Urinary bladder (tissue), 4 donors: ENCODE results near the gene GUK1. TPM values are rescaled to one million over a fixed set of nuclear protein-coding genes. Genes with fewer than 3 reads are reported as not detected.
A peak's percentile ranks its signal among the peaks of the same experiment; 100 is the strongest.
"Not testable (repeated sequence)": the region's sequence is repeated elsewhere in the genome, so short reads cannot be mapped to it uniquely, and the experiment has no call there.

Source experiments
- DNase-seq: peaks from one replicate; pipeline ENCODE4 v3.0.0-alpha.2; 2015; ENCODE audit errors: extremely low spot score
- H3K27ac ChIP-seq: one replicate; pipeline ENCODE4 v1.5.1; 2013; ENCODE audit warnings: low read depth, mild to moderate bottlenecking, moderate library complexity
- H3K36me3 ChIP-seq: one replicate; pipeline ENCODE4 v1.6.1; 2013; ENCODE audit warnings: mild to moderate bottlenecking, moderate library complexity; ENCODE audit not compliant: insufficient read depth
- H3K4me1 ChIP-seq: one replicate; pipeline ENCODE4 v1.6.1; 2013; ENCODE audit warnings: mild to moderate bottlenecking, moderate library complexity; ENCODE audit not compliant: insufficient read depth
- H3K4me3 ChIP-seq: one replicate; pipeline ENCODE4 v1.5.1; 2013; ENCODE audit warnings: low read depth, low read length
- WGBS: extraction: QIAGEN DNeasy Blood & Tissue Kit; methylation state at CpG from one replicate; pipeline ENCODE4 v1.1.7; 2013; 5-methylcytosine and 5-hydroxymethylcytosine counted together
- polyA plus RNA-seq: library from polyadenylated mRNA; stranded (reverse); fragments of 200-250 nt; gene quantifications from one replicate; pipeline ENCODE4 v1.2.3, GENCODE V29; 2013
- total RNA-seq: library from RNA; depleted of rRNA; stranded (reverse); fragments of >200 nt; gene quantifications from one replicate; pipeline ENCODE4 v1.2.3, GENCODE V29; 2014
- donor health status: healthy with polysubstance abuse.
- donor health status: healthy.

GUK1 gene
- total and polyA plus RNA-seq, 2 donors = 103 to 492 TPM

DNA sequence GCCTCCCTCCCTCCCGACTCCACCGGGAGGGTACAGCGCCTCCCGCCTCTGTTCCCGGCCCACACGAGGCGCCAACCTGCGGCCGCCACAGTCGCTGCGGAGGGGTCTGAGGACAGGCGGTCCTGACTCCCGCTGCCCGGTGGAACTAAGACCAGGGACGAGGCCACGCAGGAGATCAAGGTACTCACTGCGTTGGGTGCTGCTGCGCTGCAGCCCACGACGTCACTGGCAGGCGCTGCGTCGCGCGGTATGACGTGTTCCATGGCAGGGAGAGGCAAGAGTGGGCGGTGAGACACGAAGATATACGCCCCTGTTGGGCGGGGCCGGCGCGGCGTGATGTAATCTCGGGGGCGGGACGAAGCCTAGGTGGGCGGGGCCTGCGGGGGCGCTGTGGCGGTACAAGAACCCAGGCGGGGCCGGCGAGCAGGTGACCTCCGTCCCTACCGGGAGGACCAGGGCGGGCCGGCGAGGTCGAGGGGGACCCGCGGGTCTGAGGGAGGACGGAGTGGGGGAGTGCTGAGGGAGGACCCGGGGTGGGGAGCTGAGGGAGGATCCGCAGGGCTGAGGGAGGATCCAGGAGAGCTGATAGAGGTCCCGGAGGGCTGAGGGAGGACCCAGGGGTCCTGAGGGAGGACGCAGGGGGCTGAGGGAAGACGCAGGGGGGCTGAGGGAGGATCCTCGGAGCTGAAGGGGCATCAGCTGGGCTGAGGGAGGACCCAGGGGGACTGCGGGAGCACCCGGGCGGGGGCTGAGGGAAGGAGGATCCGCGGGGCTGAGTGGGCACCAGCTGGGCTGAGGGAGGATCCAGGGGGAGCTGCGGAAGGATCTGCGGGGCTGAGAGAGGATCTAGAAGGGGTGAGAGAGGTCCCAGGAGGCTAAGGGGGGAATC is 30.8 kb upstream of the GUK1 start, which contains the start of gene MRPL55:
TSS of gene MRPL55 (minus strand) at position 227 of the 889 bp plus-strand sequence. CDS start 1,039 bp downstream, outside the sequence.
- Histone ChIP-seq H3K4me3 (peak within 1 kb of the TSS; percentile 58), H3K27ac (peak within 1 kb of the TSS; percentile 86), H3K36me3 (no peaks in the 10 kb centered on the region), H3K4me1 (no peaks in the 10 kb centered on the region)
- WGBS = under 1% methylated on average over 66 of the region's 66 CpGs
- DNase-seq = peak; percentile 92

DNA sequence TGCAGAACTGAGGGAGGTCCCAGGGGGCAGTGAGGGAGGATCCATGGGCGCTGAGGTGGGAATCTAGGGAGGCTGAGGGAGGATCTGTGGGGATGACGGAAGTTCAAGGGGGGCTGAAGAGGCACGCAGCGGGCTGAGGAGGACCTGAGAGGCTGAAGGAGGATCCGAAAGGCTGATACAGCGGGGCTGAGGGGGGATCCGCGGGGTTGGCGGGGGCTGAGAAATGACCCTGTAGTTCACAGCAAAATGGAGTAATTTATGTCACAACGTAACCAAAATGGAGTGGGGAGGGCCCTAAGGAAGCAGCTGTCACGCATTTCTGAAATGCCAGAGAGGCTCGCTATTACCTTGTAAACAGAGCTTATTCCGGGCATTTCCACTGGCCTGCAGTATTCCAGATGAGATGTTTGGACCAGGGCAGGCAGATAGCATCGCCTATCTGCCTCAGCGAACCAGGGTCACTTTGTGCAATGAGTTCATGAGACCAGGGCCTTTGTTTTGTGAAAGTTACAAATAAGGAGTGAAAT is 30.1 kb upstream of the GUK1 start:
- peak overlapping the region; percentile 86 for H3K27ac ChIP-seq
- H3K4me3 ChIP-seq = peak overlapping the region; percentile 58
- H3K36me3 ChIP-seq = no peaks in the 10 kb centered on the region
- WGBS = 16% methylated on average over 15 of the region's 15 CpGs
- no peak for DNase-seq
- H3K4me1 ChIP-seq = no peaks in the 10 kb centered on the region

DNA sequence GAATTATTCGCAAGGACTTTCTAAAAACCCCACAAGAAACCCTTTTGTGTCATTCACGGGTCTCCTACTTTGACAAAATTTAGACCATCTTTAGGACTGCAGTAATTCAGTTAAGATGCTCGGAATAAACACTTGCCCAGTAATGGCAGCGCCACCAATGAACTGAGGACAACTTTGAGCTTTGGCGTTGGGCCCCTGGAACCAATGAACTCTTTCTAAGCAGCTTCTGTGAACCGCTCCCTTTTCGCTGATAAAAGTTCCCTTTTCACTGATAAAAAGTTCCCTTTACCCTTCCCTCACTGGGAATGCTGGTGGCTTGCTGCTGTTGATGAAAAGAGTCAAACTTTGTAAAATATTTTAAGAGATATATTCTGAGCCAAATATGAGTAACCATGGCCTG is 29.5 kb upstream of the GUK1 start:
- WGBS = 83% methylated on average over 7 of the region's 7 CpGs
- no peak overlapping the region for H3K27ac ChIP-seq
- no peaks in the 10 kb centered on the region for H3K36me3 ChIP-seq
- DNase-seq = no peak
- no peak overlapping the region for H3K4me3 ChIP-seq
- H3K4me1 ChIP-seq = no peaks in the 10 kb centered on the region

DNA sequence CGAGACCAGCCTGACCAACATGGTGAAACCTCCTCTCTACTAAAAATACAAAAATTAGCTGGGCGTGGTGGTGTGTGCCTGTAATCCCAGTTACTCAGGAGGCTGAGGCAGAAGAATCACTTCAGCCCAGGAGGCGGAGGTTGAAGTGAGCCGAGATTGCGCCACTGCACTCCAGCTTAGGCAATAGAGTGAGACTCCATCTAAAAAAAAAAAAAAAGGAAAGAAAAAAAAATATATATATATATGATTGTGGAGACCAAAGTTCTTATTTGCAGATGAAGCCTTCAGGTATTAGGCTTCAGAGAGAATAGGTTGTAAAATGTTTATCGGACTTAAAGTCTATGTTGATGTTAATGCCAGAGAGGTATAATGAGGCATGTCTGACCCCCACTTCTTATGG is 28.8 kb upstream of the GUK1 start:
- not testable (repeated sequence) for H3K27ac ChIP-seq, H3K4me1 ChIP-seq, H3K4me3 ChIP-seq, DNase-seq, H3K36me3 ChIP-seq
- 97% methylated on average over 6 of the region's 6 CpGs for WGBS

DNA sequence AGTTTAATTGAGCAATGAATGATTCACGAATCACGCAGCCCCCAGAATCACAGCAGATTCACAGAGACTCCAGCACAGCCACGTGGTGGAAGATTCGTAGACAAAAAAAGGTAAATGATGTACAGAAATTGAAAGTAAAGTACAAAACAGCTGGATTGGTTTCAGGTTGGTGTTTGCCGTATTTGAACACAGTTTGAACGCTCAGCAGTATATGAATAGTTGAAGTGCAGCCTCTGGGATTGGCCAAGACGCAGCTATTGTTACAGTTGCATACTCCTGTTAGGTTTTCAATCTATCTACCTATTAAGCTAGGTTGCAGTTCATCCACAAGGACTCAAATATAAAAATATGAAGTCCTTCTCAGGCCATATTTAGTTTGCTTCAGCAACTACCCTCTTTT is 27.9 kb upstream of the GUK1 start:
- DNase-seq = no peak
- 93% methylated on average over 7 of the region's 7 CpGs for WGBS
- H3K4me1 ChIP-seq = no peaks in the 10 kb centered on the region
- no peak overlapping the region for H3K27ac ChIP-seq
- no peaks in the 10 kb centered on the region for H3K36me3 ChIP-seq
- H3K4me3 ChIP-seq = no peak overlapping the region

DNA sequence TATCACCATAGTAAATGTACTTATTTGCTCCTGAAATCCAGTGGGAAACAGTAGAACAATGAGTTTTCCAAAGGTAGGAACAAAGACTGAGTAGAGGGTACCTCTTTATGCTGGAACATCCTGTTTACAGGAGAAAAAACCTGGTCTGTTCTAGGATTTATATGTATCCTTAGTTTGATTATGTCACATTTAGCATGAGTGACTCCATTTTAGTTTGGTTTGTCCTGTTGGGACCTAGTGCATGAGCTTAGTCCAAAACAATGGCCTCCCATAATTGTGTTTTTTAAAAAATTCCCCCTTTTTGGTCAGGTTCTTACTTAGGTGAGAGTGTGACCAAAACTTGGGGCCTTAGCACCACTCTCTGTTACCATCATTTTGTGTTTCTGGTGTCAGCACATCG is 27.5 kb upstream of the GUK1 start:
- no peak for DNase-seq
- H3K4me1 ChIP-seq = no peaks in the 10 kb centered on the region
- 85% methylated on average over 1 of the region's 1 CpG for WGBS
- no peak overlapping the region for H3K4me3 ChIP-seq
- no peak overlapping the region for H3K27ac ChIP-seq
- H3K36me3 ChIP-seq = no peaks in the 10 kb centered on the region

DNA sequence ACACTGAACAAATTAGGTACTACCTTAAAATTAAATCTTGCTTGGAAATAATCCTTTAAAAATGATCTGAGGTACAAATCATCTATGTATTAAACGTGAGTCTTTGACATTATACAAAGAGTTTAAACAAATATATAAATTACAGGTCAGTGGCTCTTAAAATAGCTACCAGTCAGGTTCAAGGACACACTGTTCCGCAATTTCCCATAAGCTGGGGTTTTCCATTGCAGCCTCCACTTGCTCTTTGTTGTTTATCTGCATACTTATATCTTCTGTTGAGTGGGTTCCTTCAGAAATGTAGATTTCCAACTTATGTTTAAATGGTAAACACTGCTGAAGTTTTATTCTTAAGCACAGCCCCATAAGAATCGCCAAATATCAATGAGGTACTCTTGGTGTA is 25.3 kb upstream of the GUK1 start:
- H3K36me3 ChIP-seq = no peaks in the 10 kb centered on the region
- H3K4me3 ChIP-seq = no peak overlapping the region
- 70% methylated on average over 3 of the region's 3 CpGs for WGBS
- DNase-seq = no peak
- H3K4me1 ChIP-seq = no peaks in the 10 kb centered on the region
- no peak overlapping the region for H3K27ac ChIP-seq

DNA sequence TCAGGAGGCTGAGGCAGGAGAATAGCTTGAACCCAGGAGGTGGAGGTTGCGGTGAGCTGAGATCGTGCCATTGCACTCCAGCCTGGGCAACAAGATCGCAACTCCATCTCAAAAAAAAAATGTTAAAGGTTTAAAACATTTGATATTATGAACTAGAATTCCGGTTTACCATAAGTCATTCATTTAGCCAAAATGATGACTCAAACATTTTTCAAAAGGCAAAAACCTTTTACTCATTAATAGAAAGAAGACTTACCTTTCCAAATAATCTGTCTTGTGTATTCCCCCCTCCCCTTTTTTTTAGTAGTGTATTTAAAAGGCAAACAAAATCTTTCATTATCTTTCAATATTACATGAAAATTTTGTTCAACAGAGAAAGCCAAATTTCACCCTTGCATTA is 22.7 kb upstream of the GUK1 start:
- Histone ChIP-seq H3K36me3 (no peaks in the 10 kb centered on the region), H3K4me1 (no peaks in the 10 kb centered on the region), H3K27ac (no peak overlapping the region), H3K4me3 (no peak overlapping the region)
- no peak for DNase-seq
- 95% methylated on average over 4 of the region's 4 CpGs for WGBS

DNA sequence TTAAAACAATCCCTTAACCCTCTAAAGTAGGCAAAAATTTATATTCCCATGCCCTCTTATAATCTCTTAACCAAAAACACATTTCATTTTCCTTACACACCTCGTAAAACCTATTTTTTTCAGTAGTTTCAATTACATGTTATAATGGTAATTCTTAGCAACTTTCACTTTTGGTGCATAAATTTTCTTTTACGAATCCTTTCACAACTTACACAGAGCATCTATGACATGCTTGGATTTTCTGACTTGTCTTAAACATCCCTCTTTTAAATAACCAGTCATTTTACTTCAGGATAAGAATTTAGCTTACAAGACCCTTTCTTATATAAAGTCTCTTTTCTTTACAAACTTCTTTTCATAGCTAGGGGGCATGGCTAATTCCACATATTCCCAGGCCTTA is 22.0 kb upstream of the GUK1 start:
- Histone ChIP-seq H3K4me3 (no peak overlapping the region), H3K27ac (no peak overlapping the region), H3K36me3 (no peaks in the 10 kb centered on the region), H3K4me1 (no peaks in the 10 kb centered on the region)
- DNase-seq = no peak
- WGBS = 77% methylated on average over 2 of the region's 2 CpGs

DNA sequence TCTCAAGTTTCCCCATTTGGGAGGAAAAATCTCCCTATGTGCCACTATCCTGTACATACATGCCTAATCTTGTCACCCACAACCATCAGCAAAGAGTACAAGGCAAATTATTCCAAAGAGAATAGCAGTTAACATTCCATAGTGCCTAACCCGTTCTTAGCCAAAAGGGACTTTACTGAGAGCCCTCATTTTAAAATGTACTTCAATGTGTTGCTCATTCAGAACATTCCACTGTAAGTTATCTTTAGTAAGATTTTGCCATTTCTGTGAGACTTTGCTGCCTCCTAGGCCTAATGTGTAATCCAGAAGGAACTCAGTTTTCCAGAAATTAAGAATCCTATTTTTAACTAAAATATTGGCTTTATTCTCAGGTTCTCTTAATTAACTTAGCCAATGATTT is 19.7 kb upstream of the GUK1 start:
- H3K4me1 ChIP-seq = no peaks in the 10 kb centered on the region
- no peak overlapping the region for H3K27ac ChIP-seq
- H3K36me3 ChIP-seq = no peaks in the 10 kb centered on the region
- WGBS = 74% methylated on average over 1 of the region's 1 CpG
- no peak overlapping the region for H3K4me3 ChIP-seq
- DNase-seq = no peak

DNA sequence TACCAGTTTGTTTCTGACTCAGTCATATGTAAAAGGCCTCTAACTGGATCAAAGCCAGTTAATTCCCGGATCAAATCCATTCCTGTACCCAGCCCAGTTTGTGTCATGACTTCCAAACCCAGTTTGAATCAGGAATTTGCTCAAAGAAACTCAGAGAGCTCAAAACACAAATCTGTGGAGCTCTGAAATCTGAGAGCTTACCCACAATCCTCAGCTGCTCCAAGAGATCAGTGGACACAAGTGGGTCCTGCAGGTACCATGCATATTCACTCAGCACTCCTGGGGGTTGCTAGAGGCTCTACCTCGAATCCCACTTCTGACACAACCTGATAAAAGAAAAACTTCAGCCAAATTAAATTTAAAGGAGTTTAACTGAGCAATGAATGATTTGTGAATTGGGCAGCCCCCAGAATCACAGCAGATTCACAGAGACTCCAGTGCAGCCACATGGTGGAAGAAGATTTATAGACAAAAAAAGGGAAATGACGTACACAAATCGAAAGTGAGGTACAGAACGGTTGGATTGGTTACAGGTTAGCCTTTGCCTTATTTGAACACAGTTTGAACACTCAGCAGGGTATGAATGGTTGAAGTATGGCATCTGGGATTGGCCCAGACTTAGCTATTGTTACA is 19.1 kb upstream of the GUK1 start:
- no peak for DNase-seq
- Histone ChIP-seq H3K27ac (no peak overlapping the region), H3K36me3 (no peaks in the 10 kb centered on the region), H3K4me1 (no peaks in the 10 kb centered on the region), H3K4me3 (no peak overlapping the region)
- WGBS = 63% methylated on average over 5 of the region's 5 CpGs

DNA sequence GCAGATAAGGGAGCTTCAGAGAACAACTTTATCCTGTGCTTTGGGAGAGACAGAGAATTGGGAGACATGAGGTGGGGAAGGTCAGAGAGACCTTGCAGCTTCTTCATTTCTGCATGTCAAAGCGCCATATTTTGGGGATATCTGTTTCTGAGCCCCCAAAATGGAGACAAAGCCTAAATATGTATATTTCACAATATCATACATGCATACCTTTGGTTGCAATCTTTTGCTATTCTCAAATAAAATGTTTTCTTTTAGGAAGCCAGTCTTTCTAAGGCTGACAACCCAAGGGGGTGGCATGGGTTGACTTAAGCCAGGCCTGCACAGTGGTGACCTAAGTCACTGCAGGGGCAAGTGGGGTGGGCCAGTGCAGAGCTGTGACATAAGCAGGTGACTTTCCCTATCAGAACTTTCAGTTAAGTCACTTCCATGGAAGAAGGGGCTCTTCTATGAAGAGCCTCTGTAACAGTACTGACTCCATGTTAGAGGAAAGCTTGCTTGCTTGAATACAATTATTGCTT is 17.1 kb upstream of the GUK1 start:
- no peaks in the 10 kb centered on the region for H3K4me1 ChIP-seq

DNA sequence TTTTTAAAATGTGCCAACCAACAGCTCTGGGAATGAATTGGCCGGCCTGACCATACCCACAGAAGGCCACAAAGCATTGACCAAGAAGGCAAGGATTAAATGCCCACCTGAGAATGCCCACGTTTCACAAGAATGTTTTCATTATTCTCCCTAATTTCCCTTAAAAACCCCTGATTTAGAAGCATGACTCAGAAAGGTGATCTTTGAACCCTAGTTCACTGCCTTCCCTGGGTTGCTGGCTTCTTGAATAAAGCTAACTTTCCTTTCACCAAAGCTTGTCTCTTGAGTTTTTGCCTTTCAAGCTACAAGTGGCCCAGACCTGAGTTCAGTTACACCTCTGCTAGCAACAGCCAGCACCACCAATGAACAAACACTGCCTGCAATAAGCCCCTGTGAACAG is 16.6 kb upstream of the GUK1 start:
- Histone ChIP-seq H3K4me1 (no peaks in the 10 kb centered on the region), H3K4me3 (no peak overlapping the region), H3K36me3 (no peaks in the 10 kb centered on the region), H3K27ac (no peak overlapping the region)
- 71% methylated on average over 2 of the region's 2 CpGs for WGBS
- no peak for DNase-seq

More for the DNA sequence above, 17.1 kb upstream of the GUK1 start:
- 55% methylated on average over 1 of the region's 1 CpG for WGBS
- H3K27ac ChIP-seq = no peak overlapping the region
- H3K4me3 ChIP-seq = no peak overlapping the region
- H3K36me3 ChIP-seq = no peaks in the 10 kb centered on the region
- no peak for DNase-seq

DNA sequence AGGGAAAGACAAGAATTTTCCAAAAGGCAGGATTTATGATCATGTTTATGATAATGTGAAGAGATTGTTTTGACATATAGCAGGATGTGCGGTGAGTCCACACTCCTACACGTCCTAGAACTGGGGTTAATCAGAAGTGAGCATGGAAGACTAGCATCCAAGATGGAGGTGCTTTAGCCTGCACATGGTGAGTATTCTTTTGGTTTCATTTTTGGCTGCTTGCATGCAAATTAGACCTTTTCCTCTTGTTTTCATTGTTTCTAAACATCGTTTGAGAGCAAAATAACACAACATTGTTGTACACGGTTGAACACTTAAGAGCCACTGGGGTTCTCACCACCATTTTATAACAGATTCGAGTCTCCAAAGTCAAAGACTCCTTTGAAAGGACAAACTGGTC is 14.9 kb upstream of the GUK1 start:
- 71% methylated on average over 5 of the region's 5 CpGs for WGBS
- DNase-seq = no peak
- Histone ChIP-seq H3K4me3 (no peak overlapping the region), H3K4me1 (no peaks in the 10 kb centered on the region), H3K27ac (no peak overlapping the region), H3K36me3 (no peaks in the 10 kb centered on the region)
